HG03354 (cell line): ENCODE data around the gene DAAM1.

Experiments used
- ATAC-seq: cut with Tn5 transposase; IDR thresholded peaks from one replicate; pipeline ENCODE4 v1.9.1; 2021; ENCODE audit warnings: mild to moderate bottlenecking; ENCODE audit not compliant: unreplicated experiment, poor library complexity, severe bottlenecking

The DAAM1 gene

GRCh38 chr14:59214702-59215302, 26.3 kb downstream of the DAAM1 start:
- ATAC-seq: peak; percentile 51

GRCh38 chr14:59215322-59215721, 26.9 kb downstream of the DAAM1 start:
- peak; percentile 16 for ATAC-seq

- ATAC-seq: no peak
Measured at GRCh38 chr14:59215757-59216156, 27.3 kb downstream of the DAAM1 start.

- ATAC-seq: no peak
Measured at GRCh38 chr14:59217011-59217410, 28.5 kb downstream of the DAAM1 start.

- ATAC-seq: no peak
Measured at GRCh38 chr14:59221568-59221967, 33.1 kb downstream of the DAAM1 start.

GRCh38 chr14:59224341-59224740, 35.9 kb downstream of the DAAM1 start:
- no peak for ATAC-seq

- ATAC-seq: no peak
Measured at GRCh38 chr14:59225281-59225680, 36.8 kb downstream of the DAAM1 start.

GRCh38 chr14:59228421-59228820, 40.0 kb downstream of the DAAM1 start:
- ATAC-seq: no peak

- no peak for ATAC-seq
Measured at GRCh38 chr14:59229653-59230406, 41.4 kb downstream of the DAAM1 start.

- no peak for ATAC-seq
Measured at GRCh38 chr14:59236195-59236594, 47.7 kb downstream of the DAAM1 start.

GRCh38 chr14:59238216-59238615, 49.7 kb downstream of the DAAM1 start:
- no peak for ATAC-seq

GRCh38 chr14:59239022-59239421, 50.6 kb downstream of the DAAM1 start:
- ATAC-seq: no peak

GRCh38 chr14:59240356-59240755, 51.9 kb downstream of the DAAM1 start:
- ATAC-seq: peak; percentile 95

- ATAC-seq: no peak
Measured at GRCh38 chr14:59241121-59241520, 52.7 kb downstream of the DAAM1 start.

GRCh38 chr14:59243174-59243573, 54.7 kb downstream of the DAAM1 start:
- ATAC-seq: no peak

GRCh38 chr14:59244581-59244980, 56.1 kb downstream of the DAAM1 start:
- ATAC-seq: no peak

GRCh38 chr14:59245809-59246295, 57.4 kb downstream of the DAAM1 start:
- peak; percentile 89 for ATAC-seq

- ATAC-seq: no peak
Measured at GRCh38 chr14:59246566-59246965, 58.1 kb downstream of the DAAM1 start.

GRCh38 chr14:59247801-59248584, 59.5 kb downstream of the DAAM1 start:
- no peak for ATAC-seq

- no peak for ATAC-seq
Measured at GRCh38 chr14:59249029-59249428, 60.6 kb downstream of the DAAM1 start.
